Measurements from ENCODE around the gene USP9X. TPM values are rescaled to one million over a fixed set of nuclear protein-coding genes. Genes with fewer than 3 reads are reported as not detected.
"Not testable (repeated sequence)": the region's sequence is repeated elsewhere in the genome, so short reads cannot be mapped to it uniquely, and the experiment has no call there.

USP9X gene
- total and polyA plus RNA-seq, 2 experiments from 2014 or later = 62.2 to 329 TPM

DNA sequence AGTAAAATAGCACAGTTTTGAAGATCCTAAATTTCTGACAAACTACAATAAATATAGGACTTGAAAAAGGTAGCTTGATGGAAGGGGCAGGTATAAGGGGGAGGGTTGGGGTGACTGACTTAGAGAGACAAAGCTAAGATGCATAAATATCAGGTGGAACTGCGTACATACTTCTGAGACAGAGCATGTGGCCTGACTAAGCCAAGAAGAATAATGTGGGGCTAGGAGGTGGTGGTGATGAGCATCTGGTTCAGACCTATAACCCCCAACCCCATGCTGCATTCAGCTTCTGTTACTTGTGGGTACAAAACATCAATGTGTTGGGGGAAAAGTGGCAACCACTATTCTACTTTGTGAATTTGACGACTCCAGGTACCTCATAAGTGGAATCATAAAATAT lies 19.8 kb downstream of the USP9X start:
- TF ChIP-seq POLR2AphosphoS5 (IDR thresholded peaks at IDR 0.05; ENCODE audit: low read depth) (no peak), EZH2phosphoT487 (IDR thresholded peaks at IDR 0.05; ENCODE audit: unreplicated experiment) (no peak), CREB1 (CRISPR knock-in tag; IDR thresholded peaks at IDR 0.05; ENCODE audit: low read depth) (no peak), ZNF114 (CRISPR knock-in tag; IDR thresholded peaks at IDR 0.05) (no peak), JUNB (IDR thresholded peaks at IDR 0.05; ENCODE audit: unreplicated experiment) (no peak), STAT1 (IDR thresholded peaks at IDR 0.05; ENCODE audit: unreplicated experiment) (no peak)
- TF ChIP-seq, protein P1, sequence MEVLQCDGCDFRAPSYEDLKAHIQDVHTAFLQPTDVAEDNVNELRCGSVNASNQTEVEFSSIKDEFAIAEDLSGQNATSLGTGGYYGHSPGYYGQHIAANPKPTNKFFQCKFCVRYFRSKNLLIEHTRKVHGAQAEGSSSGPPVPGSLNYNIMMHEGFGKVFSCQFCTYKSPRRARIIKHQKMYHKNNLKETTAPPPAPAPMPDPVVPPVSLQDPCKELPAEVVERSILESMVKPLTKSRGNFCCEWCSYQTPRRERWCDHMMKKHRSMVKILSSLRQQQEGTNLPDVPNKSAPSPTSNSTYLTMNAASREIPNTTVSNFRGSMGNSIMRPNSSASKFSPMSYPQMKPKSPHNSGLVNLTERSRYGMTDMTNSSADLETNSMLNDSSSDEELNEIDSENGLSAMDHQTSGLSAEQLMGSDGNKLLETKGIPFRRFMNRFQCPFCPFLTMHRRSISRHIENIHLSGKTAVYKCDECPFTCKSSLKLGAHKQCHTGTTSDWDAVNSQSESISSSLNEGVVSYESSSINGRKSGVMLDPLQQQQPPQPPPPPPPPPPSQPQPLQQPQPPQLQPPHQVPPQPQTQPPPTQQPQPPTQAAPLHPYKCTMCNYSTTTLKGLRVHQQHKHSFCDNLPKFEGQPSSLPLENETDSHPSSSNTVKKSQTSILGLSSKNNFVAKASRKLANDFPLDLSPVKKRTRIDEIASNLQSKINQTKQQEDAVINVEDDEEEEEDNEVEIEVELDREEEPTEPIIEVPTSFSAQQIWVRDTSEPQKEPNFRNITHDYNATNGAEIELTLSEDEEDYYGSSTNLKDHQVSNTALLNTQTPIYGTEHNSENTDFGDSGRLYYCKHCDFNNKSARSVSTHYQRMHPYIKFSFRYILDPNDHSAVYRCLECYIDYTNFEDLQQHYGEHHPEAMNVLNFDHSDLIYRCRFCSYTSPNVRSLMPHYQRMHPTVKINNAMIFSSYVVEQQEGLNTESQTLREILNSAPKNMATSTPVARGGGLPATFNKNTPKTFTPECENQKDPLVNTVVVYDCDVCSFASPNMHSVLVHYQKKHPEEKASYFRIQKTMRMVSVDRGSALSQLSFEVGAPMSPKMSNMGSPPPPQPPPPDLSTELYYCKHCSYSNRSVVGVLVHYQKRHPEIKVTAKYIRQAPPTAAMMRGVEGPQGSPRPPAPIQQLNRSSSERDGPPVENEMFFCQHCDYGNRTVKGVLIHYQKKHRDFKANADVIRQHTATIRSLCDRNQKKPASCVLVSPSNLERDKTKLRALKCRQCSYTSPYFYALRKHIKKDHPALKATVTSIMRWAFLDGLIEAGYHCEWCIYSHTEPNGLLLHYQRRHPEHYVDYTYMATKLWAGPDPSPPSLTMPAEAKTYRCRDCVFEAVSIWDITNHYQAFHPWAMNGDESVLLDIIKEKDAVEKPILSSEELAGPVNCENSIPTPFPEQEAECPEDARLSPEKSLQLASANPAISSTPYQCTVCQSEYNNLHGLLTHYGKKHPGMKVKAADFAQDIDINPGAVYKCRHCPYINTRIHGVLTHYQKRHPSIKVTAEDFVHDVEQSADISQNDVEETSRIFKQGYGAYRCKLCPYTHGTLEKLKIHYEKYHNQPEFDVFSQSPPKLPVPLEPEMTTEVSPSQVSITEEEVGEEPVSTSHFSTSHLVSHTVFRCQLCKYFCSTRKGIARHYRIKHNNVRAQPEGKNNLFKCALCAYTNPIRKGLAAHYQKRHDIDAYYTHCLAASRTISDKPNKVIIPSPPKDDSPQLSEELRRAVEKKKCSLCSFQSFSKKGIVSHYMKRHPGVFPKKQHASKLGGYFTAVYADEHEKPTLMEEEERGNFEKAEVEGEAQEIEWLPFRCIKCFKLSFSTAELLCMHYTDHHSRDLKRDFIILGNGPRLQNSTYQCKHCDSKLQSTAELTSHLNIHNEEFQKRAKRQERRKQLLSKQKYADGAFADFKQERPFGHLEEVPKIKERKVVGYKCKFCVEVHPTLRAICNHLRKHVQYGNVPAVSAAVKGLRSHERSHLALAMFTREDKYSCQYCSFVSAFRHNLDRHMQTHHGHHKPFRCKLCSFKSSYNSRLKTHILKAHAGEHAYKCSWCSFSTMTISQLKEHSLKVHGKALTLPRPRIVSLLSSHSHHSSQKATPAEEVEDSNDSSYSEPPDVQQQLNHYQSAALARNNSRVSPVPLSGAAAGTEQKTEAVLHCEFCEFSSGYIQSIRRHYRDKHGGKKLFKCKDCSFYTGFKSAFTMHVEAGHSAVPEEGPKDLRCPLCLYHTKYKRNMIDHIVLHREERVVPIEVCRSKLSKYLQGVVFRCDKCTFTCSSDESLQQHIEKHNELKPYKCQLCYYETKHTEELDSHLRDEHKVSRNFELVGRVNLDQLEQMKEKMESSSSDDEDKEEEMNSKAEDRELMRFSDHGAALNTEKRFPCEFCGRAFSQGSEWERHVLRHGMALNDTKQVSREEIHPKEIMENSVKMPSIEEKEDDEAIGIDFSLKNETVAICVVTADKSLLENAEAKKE (CRISPR knock-in tag; IDR thresholded peaks at IDR 0.05) = no peak

DNA sequence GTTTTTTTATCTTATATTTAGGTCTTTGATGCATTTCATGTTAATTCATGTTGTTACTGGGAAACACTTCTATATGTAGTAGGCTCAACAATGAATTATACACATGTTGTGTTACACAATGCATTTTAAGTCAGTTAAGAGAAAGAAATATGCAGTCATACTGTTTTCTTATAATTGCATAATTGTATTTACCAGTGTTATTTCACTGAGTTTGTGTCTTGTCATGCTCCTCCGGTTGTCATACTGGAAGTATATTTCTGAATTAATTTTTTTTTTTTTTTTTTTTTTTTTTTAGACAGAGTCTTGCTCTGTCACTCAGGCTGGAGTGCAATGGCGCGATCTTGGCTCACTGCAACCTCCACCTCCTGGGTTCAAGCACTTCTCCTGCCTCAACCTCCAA lies 21.0 kb downstream of the USP9X start:
- H4K20me1 ChIP-seq (replicated peaks; ENCODE audit: insufficient read depth) = peaks cover 43% of the 10 kb centered on the region
- H2AFZ ChIP-seq; H3K9me3 Mint-ChIP-seq; ATAC-seq; H3K27me3 Mint-ChIP-seq (ENCODE audit: insufficient read depth, low read depth, poor library complexity); H3K4me3 Mint-ChIP-seq; H3K27ac ChIP-seq (ENCODE audit: low read depth); DNase-seq (ENCODE audit: low spot score); H3K4me3 ChIP-seq; H3K9me2 ChIP-seq (ENCODE audit: insufficient read depth); H3K36me3 ChIP-seq (ENCODE audit: insufficient read depth); H3K27ac Mint-ChIP-seq; H3K27me3 ChIP-seq (ENCODE audit: insufficient read depth): not testable (repeated sequence)
- H3F3A ChIP-seq (replicated peaks; ENCODE audit: low read depth) = peaks cover 16% of the 10 kb centered on the region
- peak overlapping the region; percentile 60; the same call in 1 of the 2 replicates for H3K4me2 ChIP-seq
- peaks cover 75% of the 10 kb centered on the region for H3K4me1 ChIP-seq (ENCODE audit: insufficient read depth)
- H3K4me1 Mint-ChIP-seq = peaks cover 65% of the 10 kb centered on the region
- H3K79me2 ChIP-seq (replicated peaks; ENCODE audit: insufficient read depth) = peaks cover 100% of the 10 kb centered on the region
- H3K36me3 Mint-ChIP-seq (ENCODE audit: low read depth) = peaks cover 12% of the 10 kb centered on the region; the same call in 2 of the 3 replicates

More for the DNA sequence above, 19.8 kb downstream of the USP9X start:
- Histone ChIP-seq H3K4me2 (peak overlapping the region; percentile 60), H3K4me3 (0 out of 2 replicates have a peak overlapping the region, but pooled peaks have one; percentile 23), H3K79me2 (replicated peaks; ENCODE audit: insufficient read depth) (peaks cover 100% of the 10 kb centered on the region), H4K20me1 (replicated peaks; ENCODE audit: insufficient read depth) (peaks cover 39% of the 10 kb centered on the region), H3K4me1 (ENCODE audit: insufficient read depth) (peaks cover 75% of the 10 kb centered on the region), H3K9me2 (ENCODE audit: insufficient read depth) (no peaks in the 10 kb centered on the region), H3K27ac (ENCODE audit: low read depth) (no peak overlapping the region), H2AFZ (no peak overlapping the region), H3K27me3 (ENCODE audit: insufficient read depth) (no peaks in the 10 kb centered on the region), H3K36me3 (ENCODE audit: insufficient read depth) (no peaks in the 10 kb centered on the region), H3F3A (replicated peaks; ENCODE audit: low read depth) (peaks cover 9% of the 10 kb centered on the region)
- Mint-ChIP-seq H3K27me3 (ENCODE audit: insufficient read depth, low read depth, poor library complexity) (peaks cover 8% of the 10 kb centered on the region), H3K4me3 (peak overlapping the region; percentile 12; the same call in 1 of the 3 replicates), H3K27ac (no peak overlapping the region), H3K9me3 (no peaks in the 10 kb centered on the region), H3K4me1 (peaks cover 54% of the 10 kb centered on the region), H3K36me3 (ENCODE audit: low read depth) (peaks cover 13% of the 10 kb centered on the region; the same call in 2 of the 3 replicates)
- DNase-seq (ENCODE audit: low spot score) (no peak), ATAC-seq (no peak)
